K562 (cell line): ENCODE results near the gene EDRF1.

ENCODE experiments used
- CHD2 ChIP-seq: IDR thresholded peaks from 2 replicates; pipeline ENCODE4 v1.6.1; 2011; ENCODE audit warnings: low read depth, low read length
- CREB1 ChIP-seq, 2 experiments: sonication (generic) in 1 of 2; formaldehyde crosslinking in 1 of 2; IDR thresholded peaks; 2 replicates each; pipeline versions ENCODE4 v1.6.1 to v1.8.0; 2012 to 2022; ENCODE audit warnings: inconsistent platforms in 1 of 2, mild to moderate bottlenecking in 1 of 2, missing genetic modification reagents in 1 of 2, moderate library complexity in 1 of 2
- CTCF ChIP-seq, 3 experiments: IDR thresholded peaks in 2 of 3; conservative IDR thresholded peaks in 1 of 3; 2 replicates each; pipeline ENCODE4 v1.5.1; 2011 to 2012; ENCODE audit warnings: low read length in 3 of 3, mild to moderate bottlenecking in 3 of 3, control low read depth in 2 of 3, improper control_type of control experiment in 1 of 3, inconsistent platforms in 1 of 3, low read depth in 1 of 3, mixed read lengths in 1 of 3, moderate library complexity in 1 of 3; ENCODE audit not compliant: insufficient read depth in 2 of 3
- DPF2 ChIP-seq: fragments of 450-650 bp; IDR thresholded peaks from 2 replicates; pipeline ENCODE4 v1.6.1; 2016
- EP300 ChIP-seq: IDR thresholded peaks from 2 replicates; pipeline ENCODE4 v1.6.1; 2012; ENCODE audit warnings: low read length, improper control_type of control experiment
- HDAC2 ChIP-seq: fragments of 450-650 bp; IDR thresholded peaks from 2 replicates; pipeline ENCODE4 v1.6.1; 2016; ENCODE audit warnings: mild to moderate bottlenecking
- MEF2D ChIP-seq: conservative IDR thresholded peaks from 2 replicates; pipeline ENCODE4 v1.6.1; 2016; ENCODE audit warnings: low read depth, missing genetic modification characterization, missing compliant biosample characterization
- SMARCB1 ChIP-seq: IDR thresholded peaks from 2 replicates; pipeline ENCODE4 v1.6.1; 2011; ENCODE audit warnings: improper control_type of control experiment, low read depth; ENCODE audit not compliant: insufficient read length
- SREBF1 ChIP-seq: fragments of 150-350 bp; IDR thresholded peaks from 2 replicates; pipeline ENCODE4 v1.6.1; 2014; ENCODE audit warnings: antibody characterized with exemption, low read depth, low read length, borderline replicate concordance
- ZBTB49 ChIP-seq: sonication (generic); formaldehyde crosslinking; IDR thresholded peaks from 2 replicates; pipeline ENCODE4 v1.8.0; 2022; ENCODE audit warnings: missing genetic modification reagents, mild to moderate bottlenecking, borderline replicate concordance
- ZNF121 ChIP-seq: sonication (generic); formaldehyde crosslinking; conservative IDR thresholded peaks from 2 replicates; pipeline ENCODE4 v1.8.0; 2022; ENCODE audit warnings: missing genetic modification reagents
- ZNF133 ChIP-seq: fragments of 250-450 bp; sonication (Bioruptor Pico); IDR thresholded peaks from 2 replicates; pipeline ENCODE4 v1.4.0; 2020; ENCODE audit warnings: mild to moderate bottlenecking
- ZNF232 ChIP-seq: sonication (generic); formaldehyde crosslinking; IDR thresholded peaks from 2 replicates; pipeline ENCODE4 v1.8.0; 2022; ENCODE audit warnings: mild to moderate bottlenecking, missing genetic modification reagents

GRCh38 chr10:125687507-125688185 lies 31.9 kb upstream of the EDRF1 start:
- TF ChIP-seq HDAC2: no peak
- no peak for TF ChIP-seq CHD2
- TF ChIP-seq ZNF133 (CRISPR knock-in tag): no peak
- TF ChIP-seq ZNF232 (CRISPR knock-in tag): no peak
- TF ChIP-seq CTCF (IDR thresholded peaks at IDR 0.05 in 2 of 3, conservative IDR thresholded peaks at IDR 0.05 in 1 of 3; ENCODE audit: insufficient read depth in 2 of 3, low read depth in 1 of 3, low read length in 3 of 3): no peak
- no peak for TF ChIP-seq EP300
- TF ChIP-seq MEF2D (tag): no peak
- no peak for TF ChIP-seq CREB1 (IDR thresholded peaks at IDR 0.05)
- no peak for TF ChIP-seq CREB1 (CRISPR knock-in tag; IDR thresholded peaks at IDR 0.05)
- TF ChIP-seq ZBTB49: no peak
- TF ChIP-seq DPF2: no peak
- no peak for TF ChIP-seq ZNF121 (CRISPR knock-in tag)
- no peak for TF ChIP-seq SREBF1
- TF ChIP-seq SMARCB1: no peak
